HG03039 (cell line): Measurements from ENCODE around the gene SFMBT1.
"Not testable (repeated sequence)": the region's sequence is repeated elsewhere in the genome, so short reads cannot be mapped to it uniquely, and the experiment has no call there.

Experiments used
- ATAC-seq: cut with Tn5 transposase; IDR thresholded peaks from one replicate; pipeline ENCODE4 v1.9.1; 2021; ENCODE audit warnings: mild to moderate bottlenecking, moderate library complexity; ENCODE audit not compliant: unreplicated experiment

SFMBT1 gene

GRCh38 chr3:53038679-53039375, 7.0 kb downstream of the SFMBT1 start:
- no peak for ATAC-seq

DNA sequence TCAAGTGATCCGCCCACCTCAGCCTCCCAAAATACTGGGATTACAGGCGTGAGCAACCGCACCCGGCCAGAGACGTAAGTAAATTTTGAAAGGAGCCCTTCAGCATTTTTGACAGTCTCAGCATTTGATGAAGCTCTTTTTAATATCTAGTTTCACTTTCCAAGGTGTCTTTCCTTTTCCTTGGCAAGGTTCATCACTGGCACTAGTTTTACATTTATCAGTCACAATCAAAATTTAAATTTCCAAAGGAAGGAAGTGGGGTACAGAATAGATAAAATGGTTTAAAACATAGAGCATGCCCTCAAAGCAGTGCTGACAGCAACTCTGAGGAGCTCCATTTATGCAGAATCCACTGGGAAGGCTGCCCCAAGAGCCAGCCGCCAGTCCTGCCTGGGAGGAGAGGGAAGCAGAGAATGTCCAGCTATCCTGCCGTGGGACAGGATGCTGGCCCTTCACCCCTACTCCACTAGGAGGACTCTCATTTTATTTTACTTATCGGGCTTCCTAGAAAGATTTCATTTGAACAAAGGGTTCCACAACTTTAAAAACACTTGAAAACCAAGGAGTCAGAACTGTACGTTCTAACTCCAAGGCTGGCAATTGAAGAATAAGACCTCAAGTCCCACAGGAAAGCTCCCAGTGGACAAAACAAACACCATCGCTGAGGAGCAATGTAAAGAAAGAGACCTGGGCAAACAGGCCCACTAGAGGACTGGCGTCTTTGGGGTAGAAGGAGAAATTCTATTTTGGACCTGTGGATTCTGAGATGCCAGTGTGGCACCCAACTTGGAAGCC, 9.9 kb downstream of the SFMBT1 start:
- no peak for ATAC-seq

GRCh38 chr3:53035018-53035417, 10.9 kb downstream of the SFMBT1 start:
- ATAC-seq = not testable (repeated sequence)

GRCh38 chr3:53034411-53034810, 11.5 kb downstream of the SFMBT1 start:
- not testable (repeated sequence) for ATAC-seq

GRCh38 chr3:53032609-53033008, 13.3 kb downstream of the SFMBT1 start:
- ATAC-seq = no peak

- ATAC-seq = no peak
These were observed 15.0 kb downstream of the SFMBT1 start for GRCh38 chr3:53030619-53031449.

GRCh38 chr3:53028641-53029040, 17.2 kb downstream of the SFMBT1 start:
- no peak for ATAC-seq

DNA sequence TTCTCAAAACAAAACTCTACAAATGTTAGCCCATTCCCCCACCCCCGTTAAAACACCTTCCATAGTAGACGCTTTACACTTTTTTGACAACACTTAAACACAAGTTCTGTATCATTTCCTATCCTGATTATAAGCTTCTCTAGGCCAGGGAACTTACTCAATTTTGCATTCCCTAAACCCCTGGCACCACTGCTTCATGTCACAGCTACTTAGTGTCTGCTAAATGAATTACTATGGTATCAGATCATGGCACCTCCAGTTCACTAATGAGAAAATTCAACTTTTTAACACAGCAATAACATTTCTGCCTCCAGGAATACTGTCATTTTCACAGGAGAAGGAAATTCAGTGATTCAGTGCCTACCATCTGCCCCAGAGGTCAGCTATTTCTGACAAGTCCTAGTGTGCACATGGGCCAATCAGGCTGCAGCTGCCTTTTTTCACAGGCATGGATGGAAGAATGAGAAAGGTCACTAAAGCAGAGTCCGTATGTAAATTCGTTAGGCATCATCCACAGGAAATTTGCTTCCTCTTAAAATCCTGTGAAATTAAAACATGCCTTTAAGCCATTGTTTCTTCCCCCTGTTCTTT, 18.5 kb downstream of the SFMBT1 start:
- ATAC-seq = no peak

- ATAC-seq = no peak
These were observed 19.3 kb downstream of the SFMBT1 start for GRCh38 chr3:53026382-53027162.

GRCh38 chr3:53024315-53024714, 21.6 kb downstream of the SFMBT1 start:
- ATAC-seq = no peak

- ATAC-seq = no peak
These were observed 22.6 kb downstream of the SFMBT1 start for GRCh38 chr3:53023072-53023823.

- ATAC-seq = no peak
These were observed 23.2 kb downstream of the SFMBT1 start for GRCh38 chr3:53022647-53023046.

GRCh38 chr3:53016236-53016635, 29.6 kb downstream of the SFMBT1 start:
- no peak for ATAC-seq

GRCh38 chr3:53011324-53011723, 34.5 kb downstream of the SFMBT1 start:
- ATAC-seq = no peak

DNA sequence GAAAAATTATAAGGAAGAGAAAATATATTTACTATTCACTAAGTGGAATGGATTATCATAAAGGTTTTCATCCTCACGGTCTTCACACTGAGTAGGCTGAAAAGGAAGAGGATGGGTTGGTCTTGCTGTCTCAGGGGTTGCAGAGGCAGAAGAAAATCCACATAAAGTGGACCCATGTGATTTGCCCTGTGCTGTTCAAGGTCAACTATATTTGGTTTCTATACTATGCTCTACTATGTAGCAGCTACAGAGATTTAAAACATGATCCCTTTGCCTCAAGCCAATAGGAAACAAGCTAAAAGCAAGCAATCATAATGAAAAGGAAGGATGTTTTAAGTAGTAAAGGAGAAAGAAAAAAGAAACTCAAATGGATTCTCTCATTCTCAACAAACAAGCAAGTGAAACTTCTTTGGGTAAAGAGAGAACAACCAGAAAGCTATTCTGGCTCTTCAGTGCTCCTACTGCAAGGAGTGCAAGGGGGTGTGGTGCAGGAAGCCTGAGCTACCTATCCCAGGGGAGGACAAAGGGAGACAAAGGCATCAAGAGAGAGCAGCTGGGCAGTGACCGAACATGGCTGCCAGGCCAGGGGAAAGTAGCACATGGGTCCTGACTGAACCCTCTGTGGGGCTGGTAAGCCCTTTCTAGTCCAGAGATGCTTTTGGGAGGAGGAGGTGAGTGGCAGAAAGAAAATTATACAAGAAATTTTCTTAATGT, 35.9 kb downstream of the SFMBT1 start:
- no peak for ATAC-seq

- ATAC-seq = no peak
These were observed 36.9 kb downstream of the SFMBT1 start for GRCh38 chr3:53008932-53009331.

GRCh38 chr3:53005854-53006513, 39.9 kb downstream of the SFMBT1 start:
- no peak for ATAC-seq

- no peak for ATAC-seq
These were observed 40.5 kb downstream of the SFMBT1 start for GRCh38 chr3:53005338-53005737.
